Activated CD4-positive, alpha-beta T cell treated with anti-CD3 and anti-CD28 coated beads, Interleukin-2, amount 10 ng/mL, durations not matched to agents 24 days and 14 days (primary cell): Measurements from ENCODE around the gene IL6. TPM values are rescaled to one million over a fixed set of nuclear protein-coding genes. Genes with fewer than 3 reads are reported as not detected.
"Not testable (repeated sequence)": the region's sequence is repeated elsewhere in the genome, so short reads cannot be mapped to it uniquely, and the experiment has no call there.

Experiments used
- DNase-seq: peaks from one replicate; pipeline ENCODE4 v3.0.0; 2022
- H3K27ac Mint-ChIP-seq: one replicate; pipeline ENCODE4 v1.8.0; 2022; ENCODE audit warnings: mild to moderate bottlenecking, mixed read lengths
- H3K27me3 Mint-ChIP-seq: one replicate; pipeline ENCODE4 v1.8.0; 2022; ENCODE audit warnings: mixed read lengths
- H3K36me3 Mint-ChIP-seq: one replicate; pipeline ENCODE4 v1.8.0; 2022; ENCODE audit warnings: low read depth, mild to moderate bottlenecking, mixed read lengths
- H3K4me1 Mint-ChIP-seq: one replicate; pipeline ENCODE4 v1.8.0; 2021; ENCODE audit warnings: mixed read lengths
- H3K4me3 Mint-ChIP-seq: one replicate; pipeline ENCODE4 v1.8.0; 2022; ENCODE audit warnings: mild to moderate bottlenecking, moderate library complexity, mixed read lengths
- H3K9me3 Mint-ChIP-seq: one replicate; pipeline ENCODE4 v1.8.0; 2021; ENCODE audit warnings: mixed read lengths
- intact Hi-C: fragments of 100-400 bp; cut with micrococcal nuclease; formaldehyde crosslinking; loops from one replicate; pipeline ENCODE4 v1.15.1; 2023
- total RNA-seq: library from RNA; stranded (reverse); gene quantifications from 2 replicates; pipeline ENCODE4 v1.2.3, GENCODE V29; 2022

Gene IL6
- 0.35 and 0.64 TPM in 2 replicates for total RNA-seq

DNA sequence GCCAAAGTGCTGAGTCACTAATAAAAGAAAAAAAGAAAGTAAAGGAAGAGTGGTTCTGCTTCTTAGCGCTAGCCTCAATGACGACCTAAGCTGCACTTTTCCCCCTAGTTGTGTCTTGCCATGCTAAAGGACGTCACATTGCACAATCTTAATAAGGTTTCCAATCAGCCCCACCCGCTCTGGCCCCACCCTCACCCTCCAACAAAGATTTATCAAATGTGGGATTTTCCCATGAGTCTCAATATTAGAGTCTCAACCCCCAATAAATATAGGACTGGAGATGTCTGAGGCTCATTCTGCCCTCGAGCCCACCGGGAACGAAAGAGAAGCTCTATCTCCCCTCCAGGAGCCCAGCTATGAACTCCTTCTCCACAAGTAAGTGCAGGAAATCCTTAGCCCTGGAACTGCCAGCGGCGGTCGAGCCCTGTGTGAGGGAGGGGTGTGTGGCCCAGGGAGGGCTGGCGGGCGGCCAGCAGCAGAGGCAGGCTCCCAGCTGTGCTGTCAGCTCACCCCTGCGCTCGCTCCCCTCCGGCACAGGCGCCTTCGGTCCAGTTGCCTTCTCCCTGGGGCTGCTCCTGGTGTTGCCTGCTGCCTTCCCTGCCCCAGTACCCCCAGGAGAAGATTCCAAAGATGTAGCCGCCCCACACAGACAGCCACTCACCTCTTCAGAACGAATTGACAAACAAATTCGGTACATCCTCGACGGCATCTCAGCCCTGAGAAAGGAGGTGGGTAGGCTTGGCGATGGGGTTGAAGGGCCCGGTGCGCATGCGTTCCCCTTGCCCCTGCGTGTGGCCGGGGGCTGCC lies at the start of gene IL6:
Gene IL6, plus strand, starts transcription at position 294 of the 807 bp plus-strand sequence. Its CDS starts 63 bp downstream, at position 357.
- H3K27ac Mint-ChIP-seq = peak within 1 kb of the TSS; percentile 19
- peak within 1 kb of the TSS; percentile 68 for H3K4me3 Mint-ChIP-seq
- H3K9me3 Mint-ChIP-seq = no peaks in the 10 kb centered on the region
- intact Hi-C loops = loop anchor here (1.0 to 5.0 kb wide), 4 partner anchors 50 to 330 kb away; no protein-coding TSS in a partner anchor
- H3K36me3 Mint-ChIP-seq = no peaks in the 10 kb centered on the region
- H3K4me1 Mint-ChIP-seq = peaks cover 32% of the 10 kb centered on the region
- peaks cover 30% of the 10 kb centered on the region for H3K27me3 Mint-ChIP-seq
- DNase-seq = no peak

DNA sequence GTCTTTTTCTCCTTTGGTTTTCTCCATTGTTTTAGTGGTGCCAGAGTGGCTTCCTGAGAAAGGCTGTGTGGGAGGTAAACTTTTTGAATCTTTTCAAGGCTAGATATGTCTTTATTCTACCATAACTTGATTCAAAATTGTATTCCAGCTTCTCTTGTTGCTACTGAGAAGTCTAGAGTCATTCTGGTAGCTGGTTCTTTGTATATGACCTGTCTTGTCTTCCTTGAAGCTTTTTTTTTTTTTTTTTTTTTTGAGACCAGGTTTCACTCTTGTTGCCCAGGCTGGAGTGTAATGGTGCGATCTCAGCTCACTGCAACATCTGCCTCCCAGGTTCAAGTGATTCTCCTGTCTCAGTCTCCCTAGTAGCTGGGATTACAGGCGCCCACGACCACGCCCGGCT lies 49.7 kb upstream of the IL6 start:
- peak overlapping the region; percentile 27 for H3K27ac Mint-ChIP-seq
- peaks cover 75% of the 10 kb centered on the region for H3K4me1 Mint-ChIP-seq
- intact Hi-C loops = loop anchor here (1.0 to 10.0 kb wide), 6 partner anchors 11 to 732 kb away; partner anchors contain the start of genes CDCA7L, IL6 and NUP42
- not testable (repeated sequence) for DNase-seq, H3K27me3 Mint-ChIP-seq, H3K36me3 Mint-ChIP-seq
- peak overlapping the region; percentile 58 for H3K4me3 Mint-ChIP-seq
- H3K9me3 Mint-ChIP-seq = peaks cover 20% of the 10 kb centered on the region

DNA sequence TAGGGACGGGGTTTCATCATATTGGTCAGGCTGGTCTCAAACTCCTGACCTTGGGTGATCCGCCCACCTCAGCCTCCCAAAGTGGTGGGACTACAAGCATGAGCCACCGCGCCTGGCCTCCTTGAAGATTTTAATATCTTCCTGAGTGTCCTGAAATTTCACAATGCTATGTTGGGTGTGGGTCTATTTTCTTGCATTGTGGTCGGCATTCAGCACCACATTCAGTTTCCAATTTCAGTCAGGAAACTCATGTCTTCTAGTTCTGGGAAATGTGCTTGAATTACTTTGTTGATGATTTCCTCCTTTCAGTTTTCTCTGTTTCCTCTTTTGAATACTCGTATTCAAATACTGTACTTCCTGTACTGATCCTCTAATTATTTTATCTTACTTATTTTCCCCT lies 49.3 kb upstream of the IL6 start:
- Mint-ChIP-seq H3K4me3 (peak overlapping the region; percentile 58), H3K36me3 (peaks cover 8% of the 10 kb centered on the region), H3K4me1 (peaks cover 70% of the 10 kb centered on the region), H3K27me3 (peaks cover 6% of the 10 kb centered on the region), H3K9me3 (peaks cover 20% of the 10 kb centered on the region), H3K27ac (peak overlapping the region; percentile 27)
- peak; percentile 70 for DNase-seq
- intact Hi-C loops = loop anchor here (1.0 to 10.0 kb wide), 6 partner anchors 11 to 733 kb away; partner anchors contain the start of genes CDCA7L, IL6 and NUP42

DNA sequence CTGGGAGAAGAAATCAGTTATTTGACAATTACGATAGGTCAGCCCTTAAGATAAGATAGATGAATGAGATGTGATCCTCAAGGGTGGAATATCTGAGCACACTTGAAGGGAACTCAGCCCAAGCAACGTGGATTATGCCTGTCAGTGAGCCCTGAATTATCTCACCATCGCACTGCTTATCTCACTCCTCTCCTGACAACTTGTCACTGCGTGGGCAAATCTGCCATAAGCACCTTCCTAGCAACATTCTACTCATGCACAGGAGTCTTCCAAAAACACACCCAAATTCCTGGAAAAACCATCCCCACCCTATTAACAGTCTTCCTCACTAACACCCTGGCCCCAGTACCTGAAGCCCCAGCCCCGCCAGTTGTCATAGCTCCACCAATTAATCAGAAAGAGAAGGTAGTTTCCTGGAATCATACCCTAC lies 46.5 kb upstream of the IL6 start:
- Mint-ChIP-seq H3K36me3 (peaks cover 4% of the 10 kb centered on the region), H3K27ac (peak overlapping the region; percentile 30), H3K4me3 (peak overlapping the region; percentile 50), H3K27me3 (peaks cover 25% of the 10 kb centered on the region), H3K4me1 (peaks cover 50% of the 10 kb centered on the region), H3K9me3 (peaks cover 14% of the 10 kb centered on the region)
- intact Hi-C loops = no loop called here
- DNase-seq = no peak

DNA sequence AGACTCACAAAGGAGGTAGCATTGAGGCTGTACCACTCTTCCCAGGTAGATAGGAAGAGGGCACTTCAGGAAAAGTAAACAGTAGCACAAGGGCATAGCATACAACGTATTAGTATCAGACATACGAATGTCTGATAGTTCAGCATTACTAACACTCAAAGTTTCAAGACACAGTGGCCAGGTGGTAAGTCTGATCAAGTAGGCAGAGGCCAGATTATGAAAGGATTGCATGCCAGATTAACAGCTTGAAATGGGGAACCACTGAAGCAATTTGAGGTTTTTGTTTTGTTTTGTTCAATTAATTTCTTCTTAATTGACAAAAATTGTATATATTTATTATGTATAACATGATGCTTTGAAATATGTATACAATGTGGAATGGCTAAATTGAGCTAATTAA lies 45.7 kb upstream of the IL6 start:
- Mint-ChIP-seq H3K27me3 (peaks cover 27% of the 10 kb centered on the region), H3K4me3 (peak overlapping the region; percentile 50), H3K9me3 (peaks cover 16% of the 10 kb centered on the region), H3K4me1 (peaks cover 43% of the 10 kb centered on the region), H3K36me3 (peaks cover 4% of the 10 kb centered on the region), H3K27ac (peak overlapping the region; percentile 34)
- intact Hi-C loops = no loop called here
- DNase-seq = no peak

DNA sequence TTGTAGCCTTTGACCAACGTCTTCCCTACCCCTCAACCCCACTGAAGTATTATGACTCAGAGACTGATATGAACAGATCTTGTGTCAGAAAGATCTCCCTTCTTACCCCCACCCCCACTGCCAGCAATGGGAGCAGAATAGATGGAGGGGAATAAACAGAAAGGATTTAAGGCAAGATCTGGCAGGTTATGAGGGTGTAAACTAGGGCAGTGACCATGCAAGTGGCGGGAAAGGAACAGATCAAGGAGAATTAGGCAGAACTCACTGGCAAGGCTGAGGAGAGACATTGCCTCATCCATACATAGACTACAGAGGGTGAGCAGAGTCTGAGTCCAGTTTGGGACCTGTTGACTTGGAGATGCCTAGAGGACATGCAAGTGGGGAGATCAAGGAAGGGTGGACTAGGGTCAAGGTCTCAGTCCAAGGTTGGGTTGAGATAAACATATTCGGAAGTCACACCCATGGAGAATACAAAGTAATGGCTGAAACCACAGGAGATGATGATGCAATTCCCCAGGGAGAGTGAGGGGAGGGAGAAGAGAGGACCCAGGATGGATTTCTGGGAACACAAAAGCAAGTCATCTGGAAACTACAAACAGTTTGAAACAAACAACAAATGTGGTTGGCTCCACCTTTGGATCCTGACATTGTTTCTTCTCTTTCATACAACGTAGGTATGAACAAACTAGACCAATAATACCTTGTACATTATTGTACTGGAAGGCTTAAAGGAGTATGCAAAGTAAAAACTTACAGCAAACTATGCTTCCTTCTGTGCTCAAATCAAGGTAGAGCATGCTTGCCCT lies 44.9 kb upstream of the IL6 start:
- no peak overlapping the region for H3K27ac Mint-ChIP-seq
- DNase-seq = no peak
- peaks cover 4% of the 10 kb centered on the region for H3K36me3 Mint-ChIP-seq
- peaks cover 37% of the 10 kb centered on the region for H3K4me1 Mint-ChIP-seq
- H3K4me3 Mint-ChIP-seq = no peak overlapping the region
- H3K27me3 Mint-ChIP-seq = peaks cover 29% of the 10 kb centered on the region
- intact Hi-C loops = no loop called here
- H3K9me3 Mint-ChIP-seq = peaks cover 17% of the 10 kb centered on the region

DNA sequence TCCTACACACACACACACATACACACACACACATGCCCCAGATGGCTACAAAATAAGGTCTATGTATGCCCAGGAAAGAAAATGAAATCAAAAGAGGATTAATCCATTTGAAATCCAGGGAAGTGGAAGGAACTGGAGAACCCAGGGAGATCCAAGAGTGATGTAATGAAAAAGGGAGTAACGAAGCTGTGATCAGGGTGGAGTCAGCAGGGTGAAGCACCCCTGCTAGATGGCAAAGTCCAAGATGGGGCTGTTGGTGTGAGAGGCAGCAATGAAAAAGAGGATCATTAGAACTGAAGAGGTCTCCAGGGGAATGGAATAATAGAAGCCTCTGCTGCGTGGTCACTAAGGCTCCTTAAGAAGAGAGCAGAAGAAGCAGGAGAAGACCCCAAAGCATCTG lies 43.6 kb upstream of the IL6 start:
- Mint-ChIP-seq H3K4me1 (peaks cover 26% of the 10 kb centered on the region), H3K27ac (no peak overlapping the region), H3K27me3 (peaks cover 34% of the 10 kb centered on the region), H3K4me3 (no peak overlapping the region), H3K36me3 (peaks cover 4% of the 10 kb centered on the region), H3K9me3 (peaks cover 19% of the 10 kb centered on the region)
- intact Hi-C loops = no loop called here
- no peak for DNase-seq

DNA sequence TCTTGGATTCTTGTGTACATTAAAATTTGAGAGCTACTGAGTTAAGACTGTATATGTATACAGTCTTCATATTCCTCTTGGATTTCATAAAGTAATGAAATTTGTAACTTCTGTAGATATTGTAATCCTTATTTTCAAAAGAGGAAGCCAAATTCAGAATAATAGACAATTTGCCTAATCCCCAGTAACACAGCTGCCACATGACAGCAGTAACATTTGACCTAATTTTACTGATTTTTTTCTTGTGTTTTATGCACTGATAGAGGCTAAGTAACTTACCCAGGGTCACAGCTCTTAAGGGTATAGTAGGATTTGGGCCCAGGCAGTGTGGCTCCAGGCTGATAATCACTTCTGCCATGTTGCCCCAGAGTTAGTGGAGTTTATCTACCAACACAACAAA lies 40.4 kb upstream of the IL6 start:
- intact Hi-C loops = no loop called here
- Mint-ChIP-seq H3K4me1 (peaks cover 11% of the 10 kb centered on the region), H3K27me3 (peaks cover 56% of the 10 kb centered on the region), H3K9me3 (peaks cover 17% of the 10 kb centered on the region), H3K36me3 (peaks cover 4% of the 10 kb centered on the region), H3K4me3 (no peak overlapping the region), H3K27ac (no peak overlapping the region)
- DNase-seq = no peak

DNA sequence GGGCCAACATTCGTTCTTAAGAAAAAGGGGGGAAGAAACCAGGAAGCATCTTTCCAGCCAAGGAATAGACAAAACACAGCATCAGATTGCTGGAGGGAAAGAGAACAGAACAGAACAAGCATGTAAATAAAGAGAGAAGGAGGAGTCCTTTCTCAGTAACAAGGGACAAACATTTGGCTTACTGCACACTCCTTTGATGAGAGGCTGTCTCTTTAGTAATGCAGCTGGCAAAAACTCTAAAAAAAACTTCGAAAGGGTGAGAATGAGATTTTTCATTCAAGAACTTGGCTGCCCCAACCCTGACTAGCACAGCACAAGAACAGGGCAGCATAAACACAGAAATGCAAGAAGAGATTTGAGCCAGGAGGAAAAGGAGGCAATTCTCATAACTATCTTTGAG lies 38.9 kb upstream of the IL6 start:
- Mint-ChIP-seq H3K27me3 (peaks cover 52% of the 10 kb centered on the region), H3K27ac (no peak overlapping the region), H3K4me1 (peaks cover 5% of the 10 kb centered on the region), H3K9me3 (peaks cover 12% of the 10 kb centered on the region), H3K36me3 (no peaks in the 10 kb centered on the region), H3K4me3 (no peak overlapping the region)
- intact Hi-C loops = no loop called here
- DNase-seq = no peak

DNA sequence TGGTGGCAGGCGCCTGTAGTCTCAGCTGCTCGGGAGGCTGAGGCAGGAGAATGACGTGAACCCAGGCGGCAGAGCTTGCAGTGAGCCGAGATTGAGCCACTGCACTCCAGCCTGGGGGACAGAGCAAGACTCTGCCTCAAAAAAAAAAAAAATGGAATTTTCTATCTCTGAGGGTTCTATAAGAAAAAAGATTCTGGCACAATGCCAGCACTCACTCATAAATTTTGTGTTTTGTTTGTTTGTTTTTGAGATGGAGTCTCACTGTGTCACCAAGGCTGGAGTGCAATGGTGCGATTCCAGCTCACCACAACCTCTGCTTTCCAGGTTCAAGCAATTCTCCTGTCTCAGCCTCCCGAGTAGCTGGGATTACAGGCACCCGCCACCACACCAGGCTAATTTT lies 38.1 kb upstream of the IL6 start:
- H3K27ac Mint-ChIP-seq, DNase-seq, intact Hi-C loops, H3K4me3 Mint-ChIP-seq, H3K36me3 Mint-ChIP-seq: not testable (repeated sequence)
- H3K4me1 Mint-ChIP-seq = peaks cover 12% of the 10 kb centered on the region
- peaks cover 51% of the 10 kb centered on the region for H3K27me3 Mint-ChIP-seq
- peaks cover 12% of the 10 kb centered on the region for H3K9me3 Mint-ChIP-seq

DNA sequence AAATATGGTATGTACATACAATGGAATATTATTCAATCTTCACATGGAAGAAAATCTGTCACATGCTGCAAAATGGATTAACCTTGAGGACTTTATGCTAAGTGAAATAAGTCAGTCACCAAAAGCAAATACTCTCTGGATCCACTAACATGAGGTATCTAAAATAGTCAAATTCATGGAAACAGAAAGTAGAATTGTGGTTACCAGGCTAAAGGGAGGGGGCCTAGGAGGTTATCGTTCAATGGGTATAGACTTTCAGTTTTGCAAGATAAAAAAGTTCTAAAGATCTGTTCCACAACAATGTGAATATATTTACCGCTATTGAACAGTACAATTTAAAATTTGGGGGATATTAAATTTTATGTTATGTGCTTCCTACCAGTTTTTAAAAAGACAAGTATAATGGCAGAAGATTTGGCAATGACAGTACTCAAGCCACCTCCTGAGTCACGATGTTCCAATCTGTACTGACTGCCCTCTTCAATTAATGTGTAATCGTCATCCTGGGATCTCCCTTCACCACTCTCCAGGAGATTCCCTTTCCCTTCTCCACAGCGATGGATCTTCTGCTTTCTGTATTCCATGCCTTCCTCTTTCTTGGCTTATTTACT lies 32.3 kb upstream of the IL6 start:
- intact Hi-C loops = loop anchor here (5.0 kb wide), 1 partner anchor 663 kb away; no protein-coding TSS in a partner anchor
- DNase-seq = peak; percentile 76
- peaks cover 8% of the 10 kb centered on the region for H3K9me3 Mint-ChIP-seq
- peaks cover 55% of the 10 kb centered on the region for H3K4me1 Mint-ChIP-seq
- H3K27ac Mint-ChIP-seq = peak overlapping the region; percentile 42
- peaks cover 3% of the 10 kb centered on the region for H3K36me3 Mint-ChIP-seq
- peak overlapping the region; percentile 51 for H3K4me3 Mint-ChIP-seq
- H3K27me3 Mint-ChIP-seq = peaks cover 23% of the 10 kb centered on the region

DNA sequence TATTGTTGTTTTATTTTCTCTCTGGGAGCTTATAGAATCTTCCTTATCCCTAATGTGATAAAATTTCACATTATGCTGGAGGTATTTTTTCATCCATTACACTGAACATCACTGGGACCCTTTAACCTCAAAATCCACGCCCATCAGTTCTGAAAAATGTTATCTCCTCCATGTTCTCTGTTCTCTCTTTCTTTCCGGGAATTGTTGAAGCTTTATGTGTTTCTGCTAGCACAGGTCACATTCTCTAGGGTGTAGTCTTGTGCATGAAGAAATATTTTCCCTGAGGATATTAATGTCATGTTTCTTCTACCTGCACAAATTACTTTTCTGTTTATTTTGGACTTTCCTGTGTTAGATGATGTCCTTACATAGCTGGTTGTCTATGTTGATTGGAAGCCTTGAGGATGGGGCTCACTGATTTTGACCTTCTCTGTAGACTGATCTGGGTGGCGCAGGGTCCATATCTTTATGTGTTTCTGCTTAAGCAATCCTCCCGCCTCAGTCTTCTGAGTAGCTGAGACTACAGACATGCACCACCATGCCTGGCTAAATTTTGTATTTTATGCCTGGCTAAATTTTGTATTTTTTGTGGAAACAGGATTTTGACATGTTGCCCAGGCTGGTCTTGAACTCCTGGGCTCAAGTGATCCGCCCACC lies 31.4 kb upstream of the IL6 start:
- H3K4me3 Mint-ChIP-seq = peak overlapping the region; percentile 13
- no peak for DNase-seq
- intact Hi-C loops = loop anchor here (5.0 kb wide), 1 partner anchor 662 kb away; no protein-coding TSS in a partner anchor
- no peak overlapping the region for H3K27ac Mint-ChIP-seq
- peaks cover 3% of the 10 kb centered on the region for H3K36me3 Mint-ChIP-seq
- H3K4me1 Mint-ChIP-seq = peaks cover 61% of the 10 kb centered on the region
- peaks cover 14% of the 10 kb centered on the region for H3K27me3 Mint-ChIP-seq
- peaks cover 8% of the 10 kb centered on the region for H3K9me3 Mint-ChIP-seq
